Endodermal cell (in vitro differentiated cells): ENCODE measurements around the gene EIF4EBP3. TPM values are rescaled to one million over a fixed set of nuclear protein-coding genes. Genes with fewer than 3 reads are reported as not detected.
A peak's percentile ranks its signal among the peaks of the same experiment; 100 is the strongest.

Source experiments
- DNase-seq: peaks from one replicate; pipeline ENCODE4 v3.0.0-alpha.2; 2017
- H3K27ac ChIP-seq: 2 replicates; pipeline ENCODE4 v1.5.1; 2013; ENCODE audit warnings: mild to moderate bottlenecking, low read depth, low read length, moderate library complexity
- H3K27me3 ChIP-seq: 2 replicates; pipeline ENCODE4 v1.6.1; 2013; ENCODE audit warnings: mild to moderate bottlenecking, low read length, moderate library complexity; ENCODE audit not compliant: insufficient read depth, control insufficient read depth, poor library complexity, severe bottlenecking
- H3K36me3 ChIP-seq: 2 replicates; pipeline ENCODE4 v1.7.0; 2013; ENCODE audit warnings: mild to moderate bottlenecking, low read length, moderate library complexity; ENCODE audit not compliant: control insufficient read depth, insufficient read depth
- H3K4me1 ChIP-seq: one replicate; pipeline ENCODE4 v1.7.0; 2013; ENCODE audit warnings: low read length; ENCODE audit not compliant: control insufficient read depth, insufficient read depth
- H3K4me3 ChIP-seq: 2 replicates; pipeline ENCODE4 v1.5.1; 2013; ENCODE audit warnings: mild to moderate bottlenecking, low read length, moderate library complexity
- H3K9ac ChIP-seq: 2 replicates; pipeline ENCODE4 v1.6.1; 2013; ENCODE audit warnings: mild to moderate bottlenecking, low read length, moderate library complexity; ENCODE audit not compliant: poor library complexity, severe bottlenecking; ENCODE audit errors: extremely low read depth
- H3K9me3 ChIP-seq: 2 replicates; pipeline ENCODE4 v1.6.1; 2013; ENCODE audit warnings: mild to moderate bottlenecking, low read length, moderate library complexity; ENCODE audit not compliant: control insufficient read depth
- H3K27ac Mint-ChIP-seq: 2 replicates; pipeline ENCODE4 v1.8.0; 2020; ENCODE audit warnings: mixed read lengths
- H3K27me3 Mint-ChIP-seq: 2 replicates; pipeline ENCODE4 v1.8.0; 2021; ENCODE audit warnings: mild to moderate bottlenecking, mixed read lengths; ENCODE audit not compliant: insufficient read depth
- H3K36me3 Mint-ChIP-seq: 2 replicates; pipeline ENCODE4 v1.8.0; 2020; ENCODE audit warnings: low read depth, mixed read lengths
- H3K4me1 Mint-ChIP-seq: 2 replicates; pipeline ENCODE4 v1.8.0; 2020; ENCODE audit warnings: mixed read lengths
- H3K4me3 Mint-ChIP-seq: 2 replicates; pipeline ENCODE4 v1.8.0; 2020; ENCODE audit warnings: mild to moderate bottlenecking, moderate library complexity, mixed read lengths
- H3K9me3 Mint-ChIP-seq: 2 replicates; pipeline ENCODE4 v1.8.0; 2020; ENCODE audit warnings: mild to moderate bottlenecking, mixed read lengths
- CTCF ChIP-seq: fragments of 200-600 bp; sonication (generic); conservative IDR thresholded peaks from 2 replicates; pipeline ENCODE4 v1.5.0; 2021; ENCODE audit warnings: antibody characterized with exemption, mild to moderate bottlenecking
- WGBS, 2 experiments: methylation state at CpG; one replicate each; pipeline versions ENCODE4 v1.1.5 to v1.1.7; 2013; ENCODE audit warnings: missing lambda C conversion rate in 2 of 2, mixed read lengths in 1 of 2; ENCODE audit not compliant: insufficient coverage in 1 of 2, insufficient read length in 1 of 2; 5-methylcytosine and 5-hydroxymethylcytosine counted together
- total RNA-seq, 2 donors: library from RNA; stranded (reverse); fragmentation: NEBNext Ultra II Directional in 1 of 2; extraction: Animal tissue kit (Norgen Biotek cat#: 25700) in 1 of 2; gene quantifications; 2 replicates in 1 of 2; 3 replicates in 1 of 2; pipeline ENCODE4 v1.2.1, GENCODE V29; 2021

The EIF4EBP3 gene
- total RNA-seq, 2 donors from 2014 or later = 5.1 to 6.3 TPM

DNA sequence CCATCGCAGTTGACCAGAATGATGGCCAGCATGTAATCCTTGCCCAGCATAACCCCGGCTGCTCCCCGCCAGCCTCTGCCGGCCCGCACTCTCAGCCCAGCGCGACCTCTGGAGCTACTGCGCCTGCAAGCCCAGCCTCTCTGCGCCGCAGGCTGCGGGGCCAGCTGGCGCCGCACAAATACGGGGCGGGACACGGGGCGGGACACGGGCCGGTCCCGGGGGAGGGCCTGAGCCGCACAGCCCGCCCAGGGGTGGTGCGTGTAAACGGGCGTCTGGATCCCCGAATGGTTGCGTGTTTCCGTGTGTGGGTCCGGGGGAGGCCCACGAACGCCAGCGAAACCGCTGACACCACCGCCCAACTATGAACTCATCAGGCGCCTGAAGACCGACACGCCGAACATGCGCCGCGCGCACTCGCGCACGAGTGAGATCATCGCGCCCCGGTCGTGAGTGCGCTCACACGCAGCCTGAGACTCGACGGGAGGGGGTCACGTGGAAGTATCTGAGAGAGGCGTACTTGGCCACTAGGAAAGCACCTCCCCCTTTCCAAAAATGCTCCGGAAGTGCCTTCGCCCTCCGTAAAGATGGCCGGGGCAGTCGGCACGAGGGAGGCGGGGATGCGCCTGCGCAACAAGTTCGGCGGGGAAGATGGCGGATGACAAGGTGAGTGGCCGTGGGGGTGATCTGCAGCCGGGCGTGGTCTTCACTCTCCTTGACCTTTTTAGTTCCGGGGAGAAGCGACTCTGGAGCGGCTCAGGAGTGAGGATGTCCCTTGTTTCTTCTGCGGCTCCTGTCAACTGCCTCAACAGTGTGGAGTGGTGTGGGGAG, 16.9 kb downstream of the EIF4EBP3 start, which contains the start of the genes APBB3 and SLC35A4:
TSS of gene APBB3 (minus strand) at position 403 of the 828 bp plus-strand sequence. CDS start at position 50, 353 bp downstream.
TSS of gene SLC35A4 (plus strand) at position 633 of the 828 bp plus-strand sequence. CDS start 2,342 bp downstream, outside the sequence.
- peak within 1 kb of the TSS; percentile 93 for H3K27ac ChIP-seq
- Mint-ChIP-seq H3K27me3 (no peaks in the 10 kb centered on the region), H3K27ac (peak within 1 kb of the TSS; percentile 89), H3K36me3 (peaks cover 20% of the 10 kb centered on the region), H3K4me1 (peaks cover 17% of the 10 kb centered on the region), H3K9me3 (no peaks in the 10 kb centered on the region), H3K4me3 (peak within 1 kb of the TSS; percentile 99)
- H3K36me3 ChIP-seq = peaks cover 34% of the 10 kb centered on the region
- no peaks in the 10 kb centered on the region for H3K9me3 ChIP-seq
- peak within 1 kb of the TSS; percentile 93 for H3K4me3 ChIP-seq
- DNase-seq = peak; percentile 97
- 0 to 1% methylated on average over 37 to 74 of the region's 74 CpGs for WGBS, 2 experiments
- H3K27me3 ChIP-seq = no peaks in the 10 kb centered on the region
- peaks cover 14% of the 10 kb centered on the region for H3K4me1 ChIP-seq
- H3K9ac ChIP-seq = peak within 1 kb of the TSS; percentile 84
- TF ChIP-seq CTCF = no peak

GRCh38 chr5:140565024-140565779, 17.7 kb downstream of the EIF4EBP3 start:
- Histone ChIP-seq H3K27me3 (no peaks in the 10 kb centered on the region), H3K27ac (no peak overlapping the region)
- H3K27ac Mint-ChIP-seq = peak overlapping the region; percentile 89

More at GRCh38 chr5:140565024-140565779, 17.7 kb downstream of the EIF4EBP3 start:
- H3K27me3 Mint-ChIP-seq = no peaks in the 10 kb centered on the region
- H3K4me3 Mint-ChIP-seq = peak overlapping the region; percentile 99
- Histone ChIP-seq H3K4me1 (peaks cover 14% of the 10 kb centered on the region), H3K36me3 (peaks cover 34% of the 10 kb centered on the region), H3K9me3 (no peaks in the 10 kb centered on the region), H3K9ac (peak overlapping the region; percentile 84), H3K4me3 (peak overlapping the region; percentile 93)
- H3K36me3 Mint-ChIP-seq = peaks cover 20% of the 10 kb centered on the region
- no peak for DNase-seq
- TF ChIP-seq CTCF = no peak
- peaks cover 17% of the 10 kb centered on the region for H3K4me1 Mint-ChIP-seq
- no peaks in the 10 kb centered on the region for H3K9me3 Mint-ChIP-seq
- 6 to 18% methylated on average over 5 to 13 of the region's 13 CpGs for WGBS, 2 experiments
